IMR-90 (cell line): ENCODE measurements around the gene ITPKB.

Experiments
- BHLHE40 ChIP-seq: fragments of 150-350 bp; IDR thresholded peaks from 2 replicates; pipeline ENCODE4 v1.6.1; 2016; ENCODE audit warnings: mild to moderate bottlenecking, low read depth, low read length
- CHD1 ChIP-seq: IDR thresholded peaks from 2 replicates; pipeline ENCODE4 v1.6.1; 2012; ENCODE audit warnings: low read depth, low read length, improper control_type of control experiment
- CTCF ChIP-seq: conservative IDR thresholded peaks from 2 replicates; pipeline ENCODE4 v1.5.1; 2012; ENCODE audit warnings: mild to moderate bottlenecking, low read depth, low read length, improper control_type of control experiment
- ELK1 ChIP-seq: fragments of 150-350 bp; IDR thresholded peaks from 2 replicates; pipeline ENCODE4 v1.6.1; 2016; ENCODE audit warnings: low read depth, mild to moderate bottlenecking, low read length, moderate library complexity, borderline replicate concordance
- FOS ChIP-seq: fragments of 150-350 bp; IDR thresholded peaks from 2 replicates; pipeline ENCODE4 v1.6.1; 2016; ENCODE audit warnings: low read depth, low read length
- MAFK ChIP-seq: IDR thresholded peaks from 2 replicates; pipeline ENCODE4 v1.6.1; 2012; ENCODE audit warnings: low read depth, low read length, improper control_type of control experiment
- MXI1 ChIP-seq: IDR thresholded peaks from 2 replicates; pipeline ENCODE4 v1.6.1; 2012; ENCODE audit warnings: low read depth, mild to moderate bottlenecking, low read length, moderate library complexity, borderline replicate concordance
- POLR2A ChIP-seq: IDR thresholded peaks from 2 replicates; pipeline ENCODE4 v1.6.1; 2012; ENCODE audit warnings: mild to moderate bottlenecking, low read depth, low read length
- RAD21 ChIP-seq: IDR thresholded peaks from 2 replicates; pipeline ENCODE4 v1.6.1; 2012; ENCODE audit warnings: low read length, improper control_type of control experiment
- RFX5 ChIP-seq: IDR thresholded peaks from 2 replicates; pipeline ENCODE4 v1.8.0; 2012; ENCODE audit warnings: low read depth, mild to moderate bottlenecking, low read length, moderate library complexity
- SMC3 ChIP-seq: fragments of 150-350 bp; IDR thresholded peaks from 2 replicates; pipeline ENCODE4 v1.6.1; 2016; ENCODE audit warnings: low read depth, mild to moderate bottlenecking, antibody characterized with exemption, low read length, moderate library complexity
- USF2 ChIP-seq: fragments of 150-350 bp; IDR thresholded peaks from 2 replicates; pipeline ENCODE4 v1.6.1; 2017; ENCODE audit warnings: mild to moderate bottlenecking, antibody characterized with exemption, low read length, low read depth

- no peak for TF ChIP-seq CTCF
- TF ChIP-seq ELK1 = no peak
- TF ChIP-seq SMC3 = no peak
- TF ChIP-seq POLR2A = no peak
- no peak for TF ChIP-seq MAFK
- TF ChIP-seq RAD21 = no peak
- TF ChIP-seq MXI1 = no peak
- no peak for TF ChIP-seq BHLHE40
- no peak for TF ChIP-seq USF2
- TF ChIP-seq RFX5 = no peak
- no peak for TF ChIP-seq FOS
- TF ChIP-seq CHD1 = no peak
These were observed 34.7 kb downstream of the ITPKB start for GRCh38 chr1:226704169-226704937.
